Gastrocnemius medialis (tissue), 4 donors: Measurements from ENCODE around the gene ORMDL2.

Experiments used
- CTCF ChIP-seq, 5 experiments: fragments of 450-650 bp in 3 of 5; fragments of 200-600 bp in 2 of 5; sonication (generic) in 2 of 5; IDR thresholded peaks in 4 of 5; conservative IDR thresholded peaks in 1 of 5; 1 replicate in 4 of 5; 2 replicates in 1 of 5; pipeline ENCODE4 v1.5.1; 2016 to 2019; ENCODE audit warnings: antibody characterized with exemption in 5 of 5, mild to moderate bottlenecking in 3 of 5, moderate library complexity in 3 of 5
- POLR2A ChIP-seq, 2 donors: fragments of 450-650 bp; IDR thresholded peaks; one replicate each; pipeline ENCODE4 v1.6.1; 2017; ENCODE audit warnings: antibody characterized with exemption in 2 of 2, mild to moderate bottlenecking in 2 of 2, moderate library complexity in 2 of 2

GRCh38 chr12:55817345-55818139, at the start of gene ORMDL2, which contains the start of gene SARNP:
- TF ChIP-seq CTCF (IDR thresholded peaks at IDR 0.05 in 4 of 5, conservative IDR thresholded peaks at IDR 0.05 in 1 of 5) (no peak), POLR2A (IDR thresholded peaks at IDR 0.05) (peak; percentile 59 to 70)
